Measurements from ENCODE around the gene SCAF11. TPM values are rescaled to one million over a fixed set of nuclear protein-coding genes. Genes with fewer than 3 reads are reported as not detected.
A peak's percentile ranks its signal among the peaks of the same experiment; 100 is the strongest.

SCAF11 gene
- total and polyA plus RNA-seq, 10 of the 15 experiments (the other 5 are each of a cell fraction or from before 2014, with no cell fraction given) = 42.0 to 153 (median 100) TPM

DNA sequence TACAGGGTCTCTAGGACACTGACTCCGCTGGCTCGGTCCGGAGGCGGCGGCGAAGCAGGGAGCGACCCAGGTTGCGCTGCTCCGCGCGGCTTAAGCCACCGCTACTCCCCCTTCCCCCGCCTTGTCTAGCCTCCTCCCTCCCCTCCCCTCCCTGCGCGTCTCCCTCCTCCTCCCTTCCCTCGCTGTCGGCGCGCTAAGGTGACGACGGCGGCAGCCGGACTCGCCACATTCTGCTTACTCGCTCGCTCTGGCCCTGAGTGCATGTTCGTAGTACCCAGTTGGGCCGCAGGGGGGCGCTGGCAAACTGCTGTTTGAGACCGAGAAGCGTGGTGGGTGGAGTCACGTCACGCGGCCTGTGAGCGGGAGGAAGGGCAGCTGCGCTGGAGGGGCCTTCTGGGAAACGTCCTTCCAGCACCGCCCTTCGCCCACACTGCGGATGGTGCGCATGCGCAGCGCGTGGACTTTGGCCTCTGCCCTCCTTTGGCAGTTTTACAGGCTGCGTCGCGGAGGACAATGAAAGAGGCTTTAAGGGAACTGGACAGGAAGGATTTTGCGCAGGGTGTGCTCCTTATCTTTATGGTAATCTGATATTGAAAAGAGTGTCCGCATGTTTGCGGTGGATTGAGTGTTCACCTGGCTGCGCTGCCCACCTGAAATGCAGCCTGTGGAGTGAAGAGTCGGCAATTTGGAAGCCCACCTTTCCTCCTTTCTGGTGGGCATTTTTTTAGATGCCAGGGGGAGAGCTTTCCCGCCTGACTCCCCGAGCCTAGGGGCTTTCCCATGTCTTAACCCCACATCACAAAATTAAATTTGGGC lies at the start of gene SCAF11 (continued):
- TF ChIP-seq, protein P1, sequence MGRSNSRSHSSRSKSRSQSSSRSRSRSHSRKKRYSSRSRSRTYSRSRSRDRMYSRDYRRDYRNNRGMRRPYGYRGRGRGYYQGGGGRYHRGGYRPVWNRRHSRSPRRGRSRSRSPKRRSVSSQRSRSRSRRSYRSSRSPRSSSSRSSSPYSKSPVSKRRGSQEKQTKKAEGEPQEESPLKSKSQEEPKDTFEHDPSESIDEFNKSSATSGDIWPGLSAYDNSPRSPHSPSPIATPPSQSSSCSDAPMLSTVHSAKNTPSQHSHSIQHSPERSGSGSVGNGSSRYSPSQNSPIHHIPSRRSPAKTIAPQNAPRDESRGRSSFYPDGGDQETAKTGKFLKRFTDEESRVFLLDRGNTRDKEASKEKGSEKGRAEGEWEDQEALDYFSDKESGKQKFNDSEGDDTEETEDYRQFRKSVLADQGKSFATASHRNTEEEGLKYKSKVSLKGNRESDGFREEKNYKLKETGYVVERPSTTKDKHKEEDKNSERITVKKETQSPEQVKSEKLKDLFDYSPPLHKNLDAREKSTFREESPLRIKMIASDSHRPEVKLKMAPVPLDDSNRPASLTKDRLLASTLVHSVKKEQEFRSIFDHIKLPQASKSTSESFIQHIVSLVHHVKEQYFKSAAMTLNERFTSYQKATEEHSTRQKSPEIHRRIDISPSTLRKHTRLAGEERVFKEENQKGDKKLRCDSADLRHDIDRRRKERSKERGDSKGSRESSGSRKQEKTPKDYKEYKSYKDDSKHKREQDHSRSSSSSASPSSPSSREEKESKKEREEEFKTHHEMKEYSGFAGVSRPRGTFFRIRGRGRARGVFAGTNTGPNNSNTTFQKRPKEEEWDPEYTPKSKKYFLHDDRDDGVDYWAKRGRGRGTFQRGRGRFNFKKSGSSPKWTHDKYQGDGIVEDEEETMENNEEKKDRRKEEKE (IDR thresholded peaks at IDR 0.05) = no peak
- no peak for TF ChIP-seq ASH2L (IDR thresholded peaks at IDR 0.05; ENCODE audit: borderline replicate concordance, low read depth)
- no peak for TF ChIP-seq FOXK2 (IDR thresholded peaks at IDR 0.05)
- TF ChIP-seq, protein P2, sequence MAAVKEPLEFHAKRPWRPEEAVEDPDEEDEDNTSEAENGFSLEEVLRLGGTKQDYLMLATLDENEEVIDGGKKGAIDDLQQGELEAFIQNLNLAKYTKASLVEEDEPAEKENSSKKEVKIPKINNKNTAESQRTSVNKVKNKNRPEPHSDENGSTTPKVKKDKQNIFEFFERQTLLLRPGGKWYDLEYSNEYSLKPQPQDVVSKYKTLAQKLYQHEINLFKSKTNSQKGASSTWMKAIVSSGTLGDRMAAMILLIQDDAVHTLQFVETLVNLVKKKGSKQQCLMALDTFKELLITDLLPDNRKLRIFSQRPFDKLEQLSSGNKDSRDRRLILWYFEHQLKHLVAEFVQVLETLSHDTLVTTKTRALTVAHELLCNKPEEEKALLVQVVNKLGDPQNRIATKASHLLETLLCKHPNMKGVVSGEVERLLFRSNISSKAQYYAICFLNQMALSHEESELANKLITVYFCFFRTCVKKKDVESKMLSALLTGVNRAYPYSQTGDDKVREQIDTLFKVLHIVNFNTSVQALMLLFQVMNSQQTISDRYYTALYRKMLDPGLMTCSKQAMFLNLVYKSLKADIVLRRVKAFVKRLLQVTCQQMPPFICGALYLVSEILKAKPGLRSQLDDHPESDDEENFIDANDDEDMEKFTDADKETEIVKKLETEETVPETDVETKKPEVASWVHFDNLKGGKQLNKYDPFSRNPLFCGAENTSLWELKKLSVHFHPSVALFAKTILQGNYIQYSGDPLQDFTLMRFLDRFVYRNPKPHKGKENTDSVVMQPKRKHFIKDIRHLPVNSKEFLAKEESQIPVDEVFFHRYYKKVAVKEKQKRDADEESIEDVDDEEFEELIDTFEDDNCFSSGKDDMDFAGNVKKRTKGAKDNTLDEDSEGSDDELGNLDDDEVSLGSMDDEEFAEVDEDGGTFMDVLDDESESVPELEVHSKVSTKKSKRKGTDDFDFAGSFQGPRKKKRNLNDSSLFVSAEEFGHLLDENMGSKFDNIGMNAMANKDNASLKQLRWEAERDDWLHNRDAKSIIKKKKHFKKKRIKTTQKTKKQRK (IDR thresholded peaks at IDR 0.05; ENCODE audit: low read depth, low read length) = no peak
- TF ChIP-seq EGR1 (IDR thresholded peaks at IDR 0.05; ENCODE audit: borderline replicate concordance in 1 of 2, low read depth in 2 of 2, low read length in 2 of 2) = peak; percentile 39 to 49; a peak in 1 of 3 replicates
- TF ChIP-seq, protein P3, sequence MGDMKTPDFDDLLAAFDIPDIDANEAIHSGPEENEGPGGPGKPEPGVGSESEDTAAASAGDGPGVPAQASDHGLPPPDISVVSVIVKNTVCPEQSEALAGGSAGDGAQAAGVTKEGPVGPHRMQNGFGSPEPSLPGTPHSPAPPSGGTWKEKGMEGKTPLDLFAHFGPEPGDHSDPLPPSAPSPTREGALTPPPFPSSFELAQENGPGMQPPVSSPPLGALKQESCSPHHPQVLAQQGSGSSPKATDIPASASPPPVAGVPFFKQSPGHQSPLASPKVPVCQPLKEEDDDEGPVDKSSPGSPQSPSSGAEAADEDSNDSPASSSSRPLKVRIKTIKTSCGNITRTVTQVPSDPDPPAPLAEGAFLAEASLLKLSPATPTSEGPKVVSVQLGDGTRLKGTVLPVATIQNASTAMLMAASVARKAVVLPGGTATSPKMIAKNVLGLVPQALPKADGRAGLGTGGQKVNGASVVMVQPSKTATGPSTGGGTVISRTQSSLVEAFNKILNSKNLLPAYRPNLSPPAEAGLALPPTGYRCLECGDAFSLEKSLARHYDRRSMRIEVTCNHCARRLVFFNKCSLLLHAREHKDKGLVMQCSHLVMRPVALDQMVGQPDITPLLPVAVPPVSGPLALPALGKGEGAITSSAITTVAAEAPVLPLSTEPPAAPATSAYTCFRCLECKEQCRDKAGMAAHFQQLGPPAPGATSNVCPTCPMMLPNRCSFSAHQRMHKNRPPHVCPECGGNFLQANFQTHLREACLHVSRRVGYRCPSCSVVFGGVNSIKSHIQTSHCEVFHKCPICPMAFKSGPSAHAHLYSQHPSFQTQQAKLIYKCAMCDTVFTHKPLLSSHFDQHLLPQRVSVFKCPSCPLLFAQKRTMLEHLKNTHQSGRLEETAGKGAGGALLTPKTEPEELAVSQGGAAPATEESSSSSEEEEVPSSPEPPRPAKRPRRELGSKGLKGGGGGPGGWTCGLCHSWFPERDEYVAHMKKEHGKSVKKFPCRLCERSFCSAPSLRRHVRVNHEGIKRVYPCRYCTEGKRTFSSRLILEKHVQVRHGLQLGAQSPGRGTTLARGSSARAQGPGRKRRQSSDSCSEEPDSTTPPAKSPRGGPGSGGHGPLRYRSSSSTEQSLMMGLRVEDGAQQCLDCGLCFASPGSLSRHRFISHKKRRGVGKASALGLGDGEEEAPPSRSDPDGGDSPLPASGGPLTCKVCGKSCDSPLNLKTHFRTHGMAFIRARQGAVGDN (IDR thresholded peaks at IDR 0.05) = peak; percentile 92
- TF ChIP-seq MEF2A (IDR thresholded peaks at IDR 0.05; ENCODE audit: insufficient read depth, low read depth, low read length) = no peak
- no peak for TF ChIP-seq NFYB (IDR thresholded peaks at IDR 0.05; ENCODE audit: insufficient read depth, low read depth, low read length)
- peak; percentile 40; the same call in 1 of the 2 replicates for TF ChIP-seq JUND (IDR thresholded peaks at IDR 0.05; ENCODE audit: low read depth, low read length)
- TF ChIP-seq ZNF622 (IDR thresholded peaks at IDR 0.05) = no peak
- no peak for TF ChIP-seq LARP7 (IDR thresholded peaks at IDR 0.05)
- peak; percentile 41; the same call in 1 of the 2 replicates for TF ChIP-seq SPI1 (IDR thresholded peaks at IDR 0.05; ENCODE audit: borderline replicate concordance, insufficient read depth, low read depth, low read length)
- no peak for TF ChIP-seq ZNF384 (IDR thresholded peaks at IDR 0.05; ENCODE audit: borderline replicate concordance, low read depth, low read length)
- no peak for TF ChIP-seq SMAD5 (IDR thresholded peaks at IDR 0.05; ENCODE audit: low read depth)
- TF ChIP-seq, protein P4, sequence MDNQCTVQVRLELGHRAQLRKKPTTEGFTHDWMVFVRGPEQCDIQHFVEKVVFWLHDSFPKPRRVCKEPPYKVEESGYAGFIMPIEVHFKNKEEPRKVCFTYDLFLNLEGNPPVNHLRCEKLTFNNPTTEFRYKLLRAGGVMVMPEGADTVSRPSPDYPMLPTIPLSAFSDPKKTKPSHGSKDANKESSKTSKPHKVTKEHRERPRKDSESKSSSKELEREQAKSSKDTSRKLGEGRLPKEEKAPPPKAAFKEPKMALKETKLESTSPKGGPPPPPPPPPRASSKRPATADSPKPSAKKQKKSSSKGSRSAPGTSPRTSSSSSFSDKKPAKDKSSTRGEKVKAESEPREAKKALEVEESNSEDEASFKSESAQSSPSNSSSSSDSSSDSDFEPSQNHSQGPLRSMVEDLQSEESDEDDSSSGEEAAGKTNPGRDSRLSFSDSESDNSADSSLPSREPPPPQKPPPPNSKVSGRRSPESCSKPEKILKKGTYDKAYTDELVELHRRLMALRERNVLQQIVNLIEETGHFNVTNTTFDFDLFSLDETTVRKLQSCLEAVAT (IDR thresholded peaks at IDR 0.05) = 0 out of 2 replicates have a peak, but pooled peaks have one; percentile 7
- TF ChIP-seq NR2F1 (conservative IDR thresholded peaks at IDR 0.05) = peak; percentile 90
- no peak for TF ChIP-seq SUZ12 (IDR thresholded peaks at IDR 0.05; ENCODE audit: unreplicated experiment)
